Peyer's patch (tissue), 4 donors: Measurements from ENCODE around the gene BLOC1S3. TPM values are rescaled to one million over a fixed set of nuclear protein-coding genes. Genes with fewer than 3 reads are reported as not detected.
A peak's percentile ranks its signal among the peaks of the same experiment; 100 is the strongest.

Source experiments
- DNase-seq, 3 donors: peaks; one replicate each; pipeline ENCODE4 v3.0.0-alpha.2; 2017 to 2019
- H3K27ac ChIP-seq, 4 donors: fragments of 200-600 bp; sonication (generic); one replicate each; pipeline ENCODE4 v1.5.1; 2016 to 2019
- H3K27me3 ChIP-seq, 2 donors: fragments of 200-600 bp; sonication (generic); one replicate each; pipeline ENCODE4 v1.5.1; 2019
- H3K36me3 ChIP-seq, 3 donors: fragments of 200-600 bp; sonication (generic); one replicate each; pipeline ENCODE4 v1.5.1; 2016 to 2019
- H3K4me1 ChIP-seq, 4 donors: fragments of 200-600 bp; sonication (generic); one replicate each; pipeline ENCODE4 v1.5.1; 2016 to 2019
- H3K4me3 ChIP-seq, 4 donors: fragments of 200-600 bp; sonication (generic); 1 replicate in 3 of 4; 2 replicates in 1 of 4; pipeline ENCODE4 v1.5.1; 2016 to 2019; ENCODE audit warnings: mild to moderate bottlenecking in 1 of 4
- H3K9me3 ChIP-seq, 4 donors: fragments of 200-600 bp; sonication (generic); one replicate each; pipeline ENCODE4 v1.5.1; 2016 to 2019; ENCODE audit warnings: mild to moderate bottlenecking in 1 of 4
- CTCF ChIP-seq, 6 experiments: fragments of 450-650 bp in 4 of 6; fragments of 200-600 bp in 2 of 6; sonication (generic) in 1 of 6; IDR thresholded peaks; one replicate each; pipeline ENCODE4 v1.5.1; 2017 to 2019; ENCODE audit warnings: antibody characterized with exemption in 6 of 6, mild to moderate bottlenecking in 3 of 6, moderate library complexity in 1 of 6
- POLR2A ChIP-seq, 2 donors: fragments of 450-650 bp; IDR thresholded peaks; one replicate each; pipeline ENCODE4 v1.5.1; 2017; ENCODE audit warnings: antibody characterized with exemption in 2 of 2, mild to moderate bottlenecking in 2 of 2, moderate library complexity in 2 of 2
- total RNA-seq, 4 donors: library from RNA; depleted of rRNA; stranded (reverse); fragments of >200 nt; gene quantifications; one replicate each; pipeline ENCODE4 v1.1.0, GENCODE V29; 2016

The BLOC1S3 gene
- total RNA-seq, 4 donors from 2014 or later, result 6.6 to 18.0 (median 10.3) TPM

- Histone ChIP-seq H3K4me3 (no peak overlapping the region), H3K36me3 (no peaks in the 10 kb centered on the region), H3K27ac (no peak overlapping the region), H3K4me1 (peaks cover 0 to 3% (median 0%) of the 10 kb centered on the region in 4 donors), H3K27me3 (no peaks in the 10 kb centered on the region), H3K9me3 (no peaks in the 10 kb centered on the region)
- TF ChIP-seq CTCF (IDR thresholded peaks at IDR 0.05) (no peak), POLR2A (IDR thresholded peaks at IDR 0.05) (no peak)
- no peak for DNase-seq
Measured at GRCh38 chr19:45186509-45187334, 8.1 kb downstream of the BLOC1S3 start.

DNA sequence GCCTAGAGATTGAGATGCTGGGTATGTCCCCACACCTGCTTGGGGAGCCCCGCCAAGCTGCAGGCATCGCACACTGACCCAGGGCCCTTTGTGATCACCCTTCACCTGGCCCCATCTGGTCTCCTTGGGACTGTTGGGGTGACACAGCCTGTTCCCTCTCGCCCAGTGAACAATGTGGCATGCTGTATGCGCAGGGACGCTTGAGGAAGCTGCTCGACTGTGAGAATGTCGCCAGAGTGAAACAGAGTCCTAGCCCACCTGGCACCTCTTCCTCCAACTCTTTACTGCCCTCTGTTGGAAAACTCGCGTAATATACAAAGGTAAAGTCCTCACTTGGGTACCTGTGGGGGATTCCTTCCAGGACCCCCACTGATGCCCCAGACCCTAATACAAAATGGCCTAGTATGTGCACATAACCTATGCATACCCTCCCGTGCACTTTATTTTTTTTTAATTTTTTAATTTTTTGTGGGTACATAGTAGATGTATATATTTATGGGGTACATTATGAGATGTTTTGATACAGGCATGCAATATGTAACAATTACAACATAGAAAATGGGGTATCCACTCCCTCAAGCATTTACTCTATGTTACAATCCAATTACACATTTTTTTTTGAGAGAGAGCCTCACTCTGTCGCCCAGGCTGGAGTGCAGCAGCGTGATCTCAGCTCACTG is 9.0 kb downstream of the BLOC1S3 start:
- no peaks in the 10 kb centered on the region for H3K27me3 ChIP-seq
- H3K36me3 ChIP-seq, result no peaks in the 10 kb centered on the region
- peaks cover 0 to 3% (median 0%) of the 10 kb centered on the region in 4 donors for H3K4me1 ChIP-seq
- no peak for DNase-seq
- TF ChIP-seq CTCF (IDR thresholded peaks at IDR 0.05) (peak; percentile 38 to 64 (median 50)), POLR2A (IDR thresholded peaks at IDR 0.05) (no peak)
- H3K4me3 ChIP-seq, result no peak overlapping the region
- no peaks in the 10 kb centered on the region for H3K9me3 ChIP-seq
- H3K27ac ChIP-seq, result no peak overlapping the region

DNA sequence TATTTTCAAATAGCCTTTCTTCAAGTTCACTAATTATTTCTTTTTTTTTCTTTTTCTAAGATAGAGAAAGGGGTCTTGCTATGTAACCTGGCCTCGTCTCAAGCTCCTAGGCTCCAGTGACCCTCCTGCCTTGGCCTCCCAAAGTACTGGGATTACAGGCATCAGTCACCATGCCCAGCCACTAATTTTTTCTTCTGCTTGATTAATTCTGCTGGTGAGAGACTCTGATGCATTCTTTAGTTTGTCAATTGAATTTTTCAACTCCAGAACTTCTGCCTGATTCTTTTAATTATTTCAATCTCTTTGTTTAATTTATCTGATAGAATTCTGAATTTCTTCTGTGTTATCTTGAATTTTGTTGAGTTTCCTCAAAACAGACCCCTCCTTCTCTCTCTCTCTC is 11.4 kb downstream of the BLOC1S3 start:
- Histone ChIP-seq H3K9me3 (no peaks in the 10 kb centered on the region), H3K27ac (no peak overlapping the region), H3K4me1 (peaks cover 0 to 3% (median 0%) of the 10 kb centered on the region in 4 donors), H3K27me3 (no peaks in the 10 kb centered on the region), H3K36me3 (no peaks in the 10 kb centered on the region), H3K4me3 (no peak overlapping the region)
- no peak for DNase-seq
- TF ChIP-seq POLR2A (IDR thresholded peaks at IDR 0.05) (no peak), CTCF (IDR thresholded peaks at IDR 0.05) (no peak)

- TF ChIP-seq CTCF (IDR thresholded peaks at IDR 0.05), result no peak
- TF ChIP-seq POLR2A (IDR thresholded peaks at IDR 0.05), result no peak
- H3K27me3 ChIP-seq, result no peaks in the 10 kb centered on the region
- H3K9me3 ChIP-seq, result no peaks in the 10 kb centered on the region
- no peaks in the 10 kb centered on the region for H3K36me3 ChIP-seq
- H3K4me1 ChIP-seq, result peaks cover 0 to 3% (median 0%) of the 10 kb centered on the region in 4 donors
- no peak overlapping the region for H3K4me3 ChIP-seq
- H3K27ac ChIP-seq, result no peak overlapping the region
- DNase-seq, result no peak
Measured at GRCh38 chr19:45191375-45191774, 12.8 kb downstream of the BLOC1S3 start.

DNA sequence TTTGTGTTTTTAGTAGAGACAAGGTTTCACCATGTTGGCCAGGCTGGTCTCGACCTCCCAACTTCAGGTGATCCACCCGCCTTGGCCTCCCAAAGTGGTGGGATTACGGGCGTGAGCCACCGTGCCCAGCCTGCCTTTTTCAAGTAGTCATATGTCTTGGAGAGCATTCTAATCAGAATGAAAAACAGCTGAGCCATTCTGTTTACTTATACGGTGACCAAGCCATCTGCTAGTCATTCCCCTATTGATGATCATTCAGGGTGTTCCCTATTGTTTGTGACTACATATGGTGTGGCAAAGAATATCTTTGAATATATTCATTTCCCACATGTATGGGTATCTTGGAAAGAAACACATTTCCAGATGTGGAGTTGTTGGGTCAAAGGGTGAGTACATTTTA is 17.2 kb downstream of the BLOC1S3 start:
- H3K9me3 ChIP-seq, result no peaks in the 10 kb centered on the region
- DNase-seq, result no peak
- no peak for TF ChIP-seq CTCF (IDR thresholded peaks at IDR 0.05)
- TF ChIP-seq POLR2A (IDR thresholded peaks at IDR 0.05), result no peak
- H3K4me1 ChIP-seq, result no peaks in the 10 kb centered on the region
- no peak overlapping the region for H3K4me3 ChIP-seq
- no peaks in the 10 kb centered on the region for H3K27me3 ChIP-seq
- no peak overlapping the region for H3K27ac ChIP-seq
- H3K36me3 ChIP-seq, result no peaks in the 10 kb centered on the region
